Stimulated activated CD4-positive, alpha-beta T cell treated with anti-CD3 and anti-CD28 coated beads, Interleukin-12 subunit alpha, Interleukin-12 subunit beta, amount 100 ng/mL, for 48 hours (primary cell): ENCODE measurements around the gene SYCP2L.
"Not testable (repeated sequence)": the region's sequence is repeated elsewhere in the genome, so short reads cannot be mapped to it uniquely, and the experiment has no call there.

Experiments
- DNase-seq, 3 donors: peaks; one replicate each; pipeline ENCODE4 v3.0.0-alpha.2; 2020; ENCODE audit warnings: low read depth in 2 of 3, low spot score in 1 of 3

The SYCP2L gene

DNA sequence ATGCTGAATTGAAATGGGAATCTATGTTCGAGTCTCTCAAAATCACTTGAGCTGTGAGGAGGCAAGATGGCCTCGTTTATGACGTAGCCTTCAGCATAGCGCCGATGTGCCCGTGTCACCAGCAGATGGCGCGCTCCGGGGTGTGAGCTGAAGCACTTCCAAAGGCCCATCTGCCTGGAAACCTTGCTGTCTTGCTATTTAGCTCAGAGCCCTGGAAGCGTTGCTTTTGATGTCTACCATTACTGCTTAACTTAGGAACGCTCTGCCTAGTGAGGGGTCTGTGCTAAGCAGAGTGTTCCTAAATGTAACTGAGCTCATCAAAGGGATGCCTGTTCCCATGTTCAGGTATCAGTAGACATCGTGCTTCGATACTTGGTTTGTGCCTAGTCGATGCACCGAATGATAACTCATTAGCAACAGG, 67.7 kb downstream of the SYCP2L start:
- peak; percentile 64 to 70 (median 69) for DNase-seq

DNA sequence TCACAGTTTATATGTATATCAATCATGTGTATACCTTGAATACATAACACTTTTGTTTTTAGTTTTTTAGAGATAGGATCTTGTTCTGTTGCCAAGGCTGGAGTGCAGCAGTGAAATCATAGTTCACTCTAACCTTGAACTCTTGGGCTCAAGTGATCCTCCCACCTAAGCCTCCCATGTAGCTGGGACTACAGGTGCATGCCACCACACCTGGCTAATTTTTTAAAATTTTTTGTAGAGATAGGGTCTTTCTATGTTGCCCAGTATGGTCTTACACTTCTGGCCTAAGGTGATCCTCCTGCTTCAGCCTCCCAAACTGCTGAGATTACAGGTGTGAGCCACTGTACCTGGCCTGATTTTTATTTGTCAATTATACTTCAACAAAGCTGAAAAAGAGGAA, 69.9 kb downstream of the SYCP2L start:
- no peak for DNase-seq

DNA sequence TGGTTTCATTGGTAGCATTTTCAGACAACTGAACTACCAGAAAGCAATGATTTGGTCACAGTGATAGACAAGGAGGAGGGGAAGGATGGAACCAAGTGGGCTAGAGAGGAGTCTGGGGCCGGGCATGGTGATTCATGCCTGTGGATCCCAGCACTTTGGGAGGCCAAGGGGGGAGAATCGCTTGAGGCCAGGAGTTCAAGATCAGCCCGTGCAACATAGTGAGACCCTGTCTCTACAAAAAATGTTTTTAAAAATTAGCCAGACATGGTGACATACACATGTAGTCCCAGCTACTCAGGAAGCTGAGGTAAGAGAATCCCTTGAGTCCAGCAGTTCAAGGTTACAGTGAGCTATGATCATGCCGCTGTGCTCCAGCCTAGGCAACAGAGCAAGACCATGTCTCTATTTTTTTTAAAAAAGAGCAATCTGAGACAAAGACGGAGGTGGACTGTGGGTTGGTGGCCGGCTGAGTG, 70.6 kb downstream of the SYCP2L start:
- no peak for DNase-seq

DNA sequence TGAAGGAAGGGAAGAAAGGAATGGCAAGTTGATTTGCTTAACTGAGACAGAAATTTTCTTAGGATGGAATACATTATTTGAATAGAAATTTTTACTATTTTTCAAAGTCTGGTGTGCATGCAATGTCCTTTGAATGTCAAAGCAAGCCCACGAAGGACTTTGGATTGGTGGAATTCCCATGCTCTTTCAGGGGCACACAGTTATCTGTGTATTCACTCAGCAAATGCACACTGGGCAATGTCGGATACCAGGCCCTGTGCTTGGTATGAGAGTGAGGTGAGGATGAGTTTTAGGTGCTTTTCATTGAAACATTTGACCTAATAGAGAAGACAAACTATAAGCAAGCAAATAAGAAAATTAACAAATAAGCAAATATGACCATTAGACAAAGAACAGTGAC, 73.3 kb downstream of the SYCP2L start:
- no peak for DNase-seq

DNA sequence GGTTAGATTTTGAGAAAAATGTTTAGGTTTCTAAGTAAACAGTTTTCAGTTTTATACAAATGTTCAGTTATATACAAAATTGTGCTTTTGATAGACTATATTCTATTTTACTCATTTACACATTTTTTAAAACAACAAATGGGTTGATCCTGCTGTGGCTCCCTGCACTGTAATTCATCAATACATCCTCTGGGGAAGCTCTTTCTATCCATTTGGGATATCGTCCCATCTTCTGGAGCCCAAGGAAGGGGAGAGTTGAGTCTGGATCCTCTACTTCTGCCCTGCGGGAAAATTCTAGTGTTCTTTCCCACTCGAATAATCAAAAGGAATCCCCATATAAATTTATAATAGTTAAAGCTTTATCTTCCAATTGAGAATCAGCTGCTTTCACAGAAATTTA, 75.0 kb downstream of the SYCP2L start:
- DNase-seq = no peak

DNA sequence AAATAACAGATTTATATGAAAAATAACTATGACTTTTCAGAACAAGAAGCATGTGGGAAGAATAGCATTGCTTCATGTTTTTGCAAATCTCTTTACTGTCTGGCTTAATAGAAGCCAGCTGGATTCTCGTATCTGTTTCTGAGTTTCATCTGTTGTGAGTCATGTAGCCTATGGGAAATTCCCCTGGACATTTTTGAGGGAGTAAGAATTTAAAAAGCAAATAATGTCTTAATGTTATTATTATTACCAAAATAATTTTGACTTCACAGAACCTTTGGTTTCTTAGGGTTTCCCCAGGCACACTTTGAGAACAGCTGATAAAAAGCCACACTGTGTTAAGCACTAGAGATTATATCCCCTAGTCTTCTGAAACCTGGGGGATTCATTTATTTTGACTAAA, 75.8 kb downstream of the SYCP2L start:
- no peak for DNase-seq

DNA sequence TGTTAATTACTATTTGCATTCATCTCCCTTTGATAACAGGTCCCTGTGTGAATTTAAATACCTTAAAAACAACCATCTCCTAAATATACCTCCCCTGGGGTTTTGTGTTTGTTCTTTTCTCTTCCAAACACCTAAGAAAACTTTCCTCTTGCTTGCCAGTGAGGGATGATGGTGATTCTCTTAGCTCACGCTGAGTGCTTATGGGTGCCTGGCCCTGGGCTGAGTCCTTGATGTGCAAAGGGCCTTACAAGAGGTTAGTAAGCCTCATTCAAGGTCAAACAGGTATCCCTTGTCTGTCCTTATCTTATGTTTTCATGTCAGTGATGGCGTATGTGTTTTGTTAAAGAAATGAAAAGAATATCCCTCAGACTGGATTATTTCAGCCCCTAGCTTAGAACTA, 76.3 kb downstream of the SYCP2L start:
- no peak for DNase-seq

DNA sequence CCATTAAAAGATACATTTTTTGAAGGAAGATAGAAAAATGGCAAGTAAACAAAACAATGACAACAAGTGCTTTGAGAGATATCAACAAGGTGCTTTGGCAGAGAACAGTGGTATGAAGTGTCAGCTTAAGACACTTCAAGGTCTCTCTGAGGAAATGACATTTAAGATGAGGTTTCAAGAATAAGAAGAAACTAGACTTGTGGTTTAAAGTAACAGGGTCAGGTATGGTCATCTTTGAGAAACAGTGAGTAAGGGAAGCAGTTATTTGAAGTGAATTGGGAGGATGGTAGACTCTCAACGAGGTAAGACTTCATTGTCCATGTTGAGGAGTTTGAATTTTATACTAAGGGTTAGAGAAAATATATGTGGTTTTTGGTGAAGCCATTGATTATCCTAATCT, 77.8 kb downstream of the SYCP2L start:
- DNase-seq = no peak

DNA sequence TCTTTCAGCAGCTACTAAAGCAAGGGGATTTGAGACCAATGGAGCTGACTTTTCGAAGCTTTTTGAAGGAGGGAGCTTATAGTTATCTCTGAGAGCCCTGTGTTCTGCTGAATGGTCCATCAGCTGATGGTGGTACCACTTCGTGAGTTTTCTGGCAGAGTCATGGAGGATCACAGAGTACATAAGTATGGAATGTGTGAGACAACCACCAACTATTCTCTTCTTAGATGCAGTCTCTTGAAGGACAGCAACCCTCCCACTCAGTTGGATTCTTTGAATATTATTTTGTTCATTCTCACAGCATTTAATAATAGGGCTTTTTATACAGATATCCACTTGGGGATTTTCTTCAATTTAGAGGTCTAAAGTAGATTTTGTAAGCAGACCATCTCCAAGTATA, 81.9 kb downstream of the SYCP2L start:
- no peak for DNase-seq

DNA sequence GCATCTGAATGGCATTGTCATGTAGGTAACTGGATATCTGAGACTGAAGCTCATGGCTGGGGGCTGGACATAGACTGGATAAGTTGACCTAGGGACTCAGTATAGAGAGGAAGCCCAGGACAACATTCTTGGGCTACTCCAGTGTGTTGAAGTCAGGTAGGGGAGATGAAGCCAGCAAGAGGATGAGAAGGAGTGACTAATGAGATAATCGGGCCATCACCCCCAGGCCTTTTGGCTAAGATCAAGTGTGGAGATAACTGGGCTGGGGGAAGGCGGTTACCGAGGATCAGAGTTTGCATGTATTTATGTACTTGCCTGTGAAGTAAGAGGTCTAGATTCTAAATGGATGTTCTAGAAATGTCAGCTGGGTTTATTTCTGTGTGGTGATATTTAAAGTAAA, 83.9 kb downstream of the SYCP2L start:
- no peak for DNase-seq

DNA sequence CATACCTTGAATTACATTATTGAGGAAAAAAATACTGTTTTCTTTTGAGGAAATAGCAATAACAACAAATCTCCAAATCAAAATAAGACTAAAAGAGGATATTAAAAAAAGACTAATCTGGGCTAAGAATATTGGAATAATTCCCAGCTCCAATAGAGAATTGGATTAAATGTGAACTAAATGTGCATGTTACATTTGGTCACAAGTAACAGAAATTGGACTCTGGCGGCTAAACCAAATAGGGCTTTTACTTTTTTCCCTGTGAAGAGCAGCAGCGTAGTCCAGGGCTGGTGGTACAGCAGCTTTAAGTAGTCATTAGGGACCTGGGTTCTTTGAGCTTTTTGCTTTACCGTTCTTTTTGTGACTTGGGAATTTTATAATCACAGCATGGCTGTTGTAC, 85.3 kb downstream of the SYCP2L start:
- no peak for DNase-seq

DNA sequence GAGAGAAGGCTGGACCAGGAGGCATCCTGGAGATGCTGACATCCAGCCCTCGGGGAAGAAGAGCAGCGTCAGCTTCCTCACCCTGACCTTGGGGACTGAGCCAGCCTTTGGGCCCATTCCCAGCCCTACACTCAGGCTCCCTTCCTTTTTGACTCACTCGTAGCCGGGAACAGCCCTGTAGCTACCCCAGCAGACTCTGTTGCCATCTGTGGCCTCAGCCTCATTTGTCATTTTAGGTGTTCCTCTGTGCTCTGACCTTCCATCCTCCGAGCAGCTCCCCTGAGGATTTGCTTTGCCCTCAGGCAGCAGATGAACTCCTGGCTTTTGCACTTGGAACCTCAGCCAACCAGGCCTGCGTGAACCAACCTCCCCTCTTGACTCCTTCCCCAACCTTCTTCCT, 89.7 kb downstream of the SYCP2L start:
- no peak for DNase-seq

DNA sequence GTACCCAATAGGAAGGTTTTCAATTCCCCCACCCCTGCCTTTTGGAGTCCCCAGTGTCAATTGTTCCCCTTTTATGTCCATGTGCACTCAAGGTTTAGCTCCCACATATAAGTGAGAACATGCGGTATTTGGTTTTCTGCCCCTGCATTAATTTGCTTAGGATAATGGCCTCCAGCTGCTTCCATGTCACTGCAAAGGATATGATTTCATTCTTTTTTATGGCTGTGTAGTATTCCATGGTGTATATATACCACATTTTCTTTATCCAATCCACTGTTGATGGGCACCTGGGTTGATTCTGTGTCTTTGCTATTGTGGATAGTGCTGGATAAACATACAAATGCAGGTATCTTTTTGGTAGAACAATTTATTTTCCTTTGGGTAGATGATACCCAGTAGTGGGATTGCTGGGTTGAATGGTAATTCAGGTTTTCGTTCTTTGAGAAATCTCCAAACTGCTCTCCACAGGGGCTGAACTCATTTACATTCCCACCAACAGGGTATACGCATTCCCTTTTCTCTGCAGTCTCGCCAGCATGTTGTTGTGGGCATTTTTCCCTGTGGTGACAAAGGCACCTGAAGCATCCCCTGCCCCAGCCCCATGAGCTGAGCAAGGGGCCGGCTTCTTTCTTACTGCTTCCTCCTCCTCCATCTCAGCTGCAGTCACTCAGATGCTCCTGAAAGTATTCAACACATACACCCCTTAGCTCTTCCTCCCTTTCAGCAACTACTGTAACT, 90.5 kb downstream of the SYCP2L start:
- no peak for DNase-seq

DNA sequence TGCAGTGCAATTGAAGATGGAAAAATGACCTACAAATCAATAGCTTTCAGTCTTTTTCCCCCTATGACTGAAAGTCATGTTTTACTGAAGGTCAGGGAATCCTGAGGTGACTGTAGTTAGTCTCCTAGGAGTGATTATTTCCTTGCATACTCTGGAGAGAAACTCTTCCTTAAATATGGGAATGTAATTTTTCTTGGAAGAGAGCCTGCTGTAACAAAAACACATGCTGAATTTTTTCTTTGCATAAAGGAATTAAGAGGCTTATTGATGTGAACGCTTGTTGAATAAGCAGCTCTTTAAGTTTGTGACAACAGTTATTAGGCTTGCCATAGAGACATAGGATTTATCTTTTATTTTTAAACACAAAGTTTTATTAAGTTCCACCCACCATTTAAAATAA, 92.8 kb downstream of the SYCP2L start:
- no peak for DNase-seq

DNA sequence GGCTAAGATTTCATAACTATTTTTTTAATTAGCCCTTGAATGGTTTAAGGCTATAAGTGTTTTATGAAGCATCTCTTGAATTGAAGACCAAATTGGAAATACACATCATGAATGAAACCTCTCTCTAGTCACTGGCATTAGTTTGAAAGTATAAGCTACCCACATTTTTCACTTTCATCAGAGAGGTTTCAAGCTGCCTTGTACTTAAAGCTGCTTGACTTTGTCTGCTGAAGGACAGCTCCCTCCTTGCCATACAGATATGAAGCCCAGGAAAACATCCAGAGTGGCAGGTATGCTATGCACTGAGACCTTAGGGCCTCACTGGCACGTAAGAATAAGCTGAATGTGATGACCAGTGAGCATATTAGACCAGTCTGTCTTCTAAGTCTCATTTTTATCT, 94.6 kb downstream of the SYCP2L start:
- DNase-seq = no peak

DNA sequence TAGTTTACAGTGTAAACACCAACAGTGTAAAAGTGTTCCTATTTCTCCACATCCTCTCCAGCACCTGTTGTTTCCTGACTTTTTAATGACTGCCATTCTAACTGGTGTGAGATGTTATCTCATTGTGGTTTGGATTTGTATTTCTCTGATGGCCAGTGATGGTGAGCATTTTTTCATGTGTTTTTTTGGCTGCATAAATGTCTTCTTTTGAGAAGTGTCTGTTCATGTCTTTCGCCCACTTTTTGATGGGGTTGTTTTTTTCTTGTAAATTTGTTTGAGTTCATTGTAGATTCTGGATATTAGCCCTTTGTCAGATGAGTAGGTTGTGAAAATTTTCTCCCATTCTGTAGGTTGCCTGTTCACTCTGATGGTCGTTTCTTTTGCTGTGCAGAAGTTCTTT, 98.1 kb downstream of the SYCP2L start:
- not testable (repeated sequence) for DNase-seq

DNA sequence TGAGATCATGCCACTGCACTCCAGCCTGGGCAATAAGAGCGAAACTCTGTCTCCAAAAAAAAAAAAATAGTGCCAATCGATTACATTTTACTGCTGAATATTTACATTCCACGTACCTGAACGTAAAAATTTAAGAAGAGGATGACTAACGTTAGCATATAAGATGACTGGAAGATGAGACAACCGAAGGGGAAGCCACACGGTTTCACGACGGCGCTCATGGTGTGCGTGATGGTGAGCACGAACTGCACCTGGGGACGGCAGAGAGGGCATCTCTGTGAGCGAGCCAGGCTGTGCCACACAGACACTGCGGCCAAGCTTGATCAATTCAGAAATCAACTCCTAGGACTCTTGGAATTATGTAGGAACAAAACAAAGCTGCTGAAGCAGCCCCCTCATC, 102.7 kb downstream of the SYCP2L start:
- DNase-seq = no peak

DNA sequence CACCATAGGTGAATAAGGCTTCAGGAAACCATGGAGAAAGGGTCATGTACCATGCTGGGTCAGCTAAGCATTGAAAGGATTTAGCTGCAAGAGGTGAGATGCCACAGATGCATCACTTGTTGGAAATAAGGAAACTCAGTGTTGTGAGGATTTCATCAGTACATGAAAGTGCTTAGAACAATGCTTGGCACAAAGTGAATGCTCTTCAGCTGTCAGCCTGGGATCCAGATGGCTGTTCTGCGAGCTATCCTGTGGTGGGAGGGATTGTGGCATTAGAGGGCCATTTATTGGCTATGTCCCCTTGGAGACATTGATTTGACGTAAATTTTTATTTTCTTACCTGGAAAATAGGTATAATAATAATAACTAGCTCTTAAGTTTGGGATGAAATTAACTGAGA, 104.3 kb downstream of the SYCP2L start:
- no peak for DNase-seq

DNA sequence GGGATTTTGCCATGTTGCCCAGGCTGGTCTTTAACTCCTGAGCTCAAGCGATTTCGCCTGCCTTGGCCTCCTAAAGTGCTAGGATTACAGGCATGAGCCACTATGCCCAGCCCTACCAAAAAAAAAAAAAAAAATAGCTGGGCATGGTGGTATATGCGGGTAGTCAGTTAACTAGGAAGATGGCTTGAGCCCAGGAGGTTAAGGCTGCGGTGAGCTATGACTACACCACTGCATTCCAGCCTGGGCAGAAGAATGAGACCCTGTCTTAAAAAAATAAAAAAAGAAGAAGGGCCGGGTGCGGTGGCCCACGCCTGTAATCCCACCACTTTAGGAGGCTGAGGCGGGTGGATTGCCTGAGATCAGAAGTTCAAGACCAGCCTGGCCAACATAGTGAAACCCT, 107.0 kb downstream of the SYCP2L start:
- no peak for DNase-seq

DNA sequence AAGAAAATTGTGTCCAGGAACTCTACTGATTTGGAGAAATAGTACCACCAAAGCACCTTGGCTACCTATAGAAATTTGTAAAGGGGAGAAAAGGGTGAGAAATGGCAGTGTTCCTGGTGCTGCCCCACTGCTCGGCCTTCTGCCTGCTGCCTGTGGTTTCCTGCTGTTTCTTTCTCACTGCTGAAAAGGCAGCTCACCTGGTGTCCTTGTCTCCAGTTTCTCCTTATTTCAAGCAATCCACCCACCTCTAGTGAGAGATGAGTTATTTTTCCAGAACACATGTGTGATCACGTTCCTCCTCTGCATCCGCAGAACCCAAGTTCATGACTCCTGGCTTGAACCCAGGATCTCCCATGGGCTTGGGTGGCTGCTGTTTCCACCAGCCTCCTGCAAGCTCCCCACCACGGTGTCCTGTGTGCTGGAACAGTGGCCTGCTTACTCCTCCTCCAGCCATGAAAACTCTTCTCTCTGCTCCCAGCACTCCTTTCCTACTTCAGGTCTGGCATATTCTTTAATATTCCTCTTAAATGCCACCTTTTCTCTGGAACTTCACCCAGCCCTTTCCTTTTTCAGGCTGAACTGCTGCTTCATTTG, 108.4 kb downstream of the SYCP2L start:
- DNase-seq = no peak

DNA sequence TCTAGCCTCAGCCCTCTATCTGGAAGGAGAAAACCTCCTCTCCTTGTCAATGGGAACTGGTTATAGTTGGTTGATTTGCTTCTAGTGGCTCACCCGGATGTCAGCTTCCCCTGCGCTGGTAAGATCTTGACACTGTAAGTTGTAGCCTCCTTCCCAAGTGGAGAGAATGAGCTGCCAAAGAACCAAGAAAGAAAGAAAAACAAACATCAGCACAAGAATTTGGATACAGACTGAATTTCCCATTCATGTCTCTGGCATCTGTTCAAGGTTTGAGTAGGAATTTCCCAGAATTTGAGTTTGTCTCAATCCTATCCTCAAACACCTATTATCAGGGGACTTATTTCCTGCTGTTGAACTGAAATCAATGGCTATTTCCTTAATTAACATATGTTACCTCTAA, 113.1 kb downstream of the SYCP2L start:
- DNase-seq = no peak

DNA sequence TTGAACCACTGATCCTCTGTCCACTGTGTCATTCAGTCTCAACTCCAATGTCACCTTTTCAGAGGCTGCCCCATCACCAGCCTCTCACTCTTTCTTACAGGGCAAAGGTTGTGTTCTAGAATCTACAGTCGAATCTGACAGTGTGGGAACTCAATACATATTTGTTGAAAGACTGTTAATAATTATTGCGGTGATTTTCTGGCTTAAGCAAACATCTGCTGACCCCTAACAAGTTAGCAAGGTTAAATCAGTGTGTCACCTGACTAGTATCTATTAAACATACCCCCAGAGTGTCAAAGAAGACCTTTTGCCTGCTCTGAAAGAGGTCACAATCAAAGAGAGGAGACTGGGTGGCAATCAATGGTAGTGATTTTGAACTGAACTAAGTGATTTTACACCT, 115.3 kb downstream of the SYCP2L start:
- DNase-seq = no peak

DNA sequence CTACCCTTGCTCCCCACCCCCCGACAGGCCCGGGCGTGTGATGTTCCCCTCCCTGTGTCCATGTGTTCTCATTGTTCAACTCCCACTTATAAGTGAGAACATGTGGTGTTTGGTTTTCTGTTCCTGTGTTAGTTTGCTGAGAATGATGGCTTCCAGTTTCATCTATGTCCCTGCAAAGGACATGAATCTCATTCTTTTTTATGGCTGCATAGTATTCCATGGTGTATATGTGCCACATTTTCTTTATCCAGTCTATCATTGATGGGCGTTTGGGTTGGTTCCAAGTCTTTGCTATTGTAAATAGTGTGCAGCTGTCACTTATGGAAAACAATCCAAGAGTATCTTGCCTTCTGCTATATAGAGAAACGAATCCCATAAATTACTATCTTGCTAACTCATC, 116.4 kb downstream of the SYCP2L start:
- not testable (repeated sequence) for DNase-seq
